RWPE2 (cell line): Measurements from ENCODE around the gene MICALL2.

Source experiments
- ATAC-seq: fragments of 200-7000 bp; cut with Tn5 transposase; 3 replicates; pipeline ENCODE4 v1.9.1; 2021; ENCODE audit warnings: low read depth
- DNase-seq: peaks from one replicate; pipeline ENCODE4 v3.0.0-alpha.2; 2020; ENCODE audit warnings: low spot score
- H3K27ac ChIP-seq: fragments of 450-650 bp; 2 replicates; pipeline ENCODE4 v1.5.1; 2017; ENCODE audit warnings: mild to moderate bottlenecking; ENCODE audit not compliant: poor library complexity, severe bottlenecking
- H3K27me3 ChIP-seq: fragments of 250-450 bp; sonication (Bioruptor Pico); 2 replicates; pipeline ENCODE4 v1.5.1; 2021; ENCODE audit warnings: mild to moderate bottlenecking, moderate library complexity; ENCODE audit not compliant: insufficient read depth, poor library complexity, severe bottlenecking
- H3K36me3 ChIP-seq: fragments of 250-450 bp; sonication (Bioruptor Pico); 2 replicates; pipeline ENCODE4 v1.5.1; 2020; ENCODE audit warnings: low read depth, mild to moderate bottlenecking, moderate library complexity
- H3K4me1 ChIP-seq: fragments of 250-450 bp; sonication (Bioruptor Pico); 2 replicates; pipeline ENCODE4 v1.5.1; 2021; ENCODE audit warnings: mild to moderate bottlenecking, moderate library complexity; ENCODE audit not compliant: insufficient read depth, poor library complexity, severe bottlenecking
- H3K4me3 ChIP-seq: fragments of 250-450 bp; sonication (Bioruptor Pico); 2 replicates; pipeline ENCODE4 v1.5.1; 2021; ENCODE audit warnings: mild to moderate bottlenecking, moderate library complexity; ENCODE audit not compliant: severe bottlenecking
- H3K9me3 ChIP-seq: fragments of 250-450 bp; sonication (Bioruptor Pico); 2 replicates; pipeline ENCODE4 v1.5.1; 2021; ENCODE audit warnings: mild to moderate bottlenecking, moderate library complexity; ENCODE audit not compliant: severe bottlenecking
- TF ChIP-seq, protein P1 (sequence below): fragments of 450-650 bp; IDR thresholded peaks from one replicate; pipeline ENCODE4 v1.5.1; 2017; ENCODE audit warnings: mild to moderate bottlenecking, moderate library complexity; ENCODE audit not compliant: poor library complexity, severe bottlenecking

MICALL2 gene

DNA sequence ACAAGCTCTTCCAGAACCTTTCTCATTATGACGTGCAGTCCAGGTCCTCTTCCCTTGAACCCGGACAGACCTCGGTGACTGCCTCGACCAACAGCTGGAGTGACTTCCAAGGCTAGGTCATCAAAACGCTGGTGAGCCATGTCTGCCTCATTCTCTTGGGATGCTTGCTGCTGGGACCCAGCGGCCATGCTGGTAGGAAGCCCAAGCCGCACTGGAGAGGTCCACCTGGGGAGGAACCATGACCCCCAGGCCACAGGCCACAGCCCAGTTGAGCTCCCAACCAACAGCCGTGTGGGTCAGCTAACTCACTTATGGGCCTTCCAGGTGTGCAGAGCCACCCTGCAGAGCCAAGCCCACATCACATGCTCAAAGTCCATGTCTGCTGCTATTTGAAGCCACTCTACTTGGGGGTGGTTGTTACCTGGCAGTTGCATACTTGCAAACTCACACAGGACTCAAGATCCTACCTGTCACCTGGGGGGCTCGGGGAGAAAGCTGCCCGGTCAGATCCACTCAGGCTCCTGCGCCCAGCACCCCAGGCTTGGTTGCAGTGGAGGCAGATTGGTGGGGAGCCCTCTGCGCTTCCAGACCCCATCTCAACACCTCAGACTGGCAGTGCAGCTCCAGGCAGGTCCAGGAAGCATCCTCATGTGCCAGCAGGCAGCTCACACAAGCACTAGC, 57.0 kb downstream of the MICALL2 start:
- Histone ChIP-seq H3K36me3 (no peaks in the 10 kb centered on the region), H3K9me3 (no peaks in the 10 kb centered on the region), H3K27ac (no peak overlapping the region), H3K4me3 (no peak overlapping the region), H3K4me1 (no peaks in the 10 kb centered on the region), H3K27me3 (peaks cover 75% of the 10 kb centered on the region)
- DNase-seq (no peak), ATAC-seq (no peak)
- TF ChIP-seq, protein P1, sequence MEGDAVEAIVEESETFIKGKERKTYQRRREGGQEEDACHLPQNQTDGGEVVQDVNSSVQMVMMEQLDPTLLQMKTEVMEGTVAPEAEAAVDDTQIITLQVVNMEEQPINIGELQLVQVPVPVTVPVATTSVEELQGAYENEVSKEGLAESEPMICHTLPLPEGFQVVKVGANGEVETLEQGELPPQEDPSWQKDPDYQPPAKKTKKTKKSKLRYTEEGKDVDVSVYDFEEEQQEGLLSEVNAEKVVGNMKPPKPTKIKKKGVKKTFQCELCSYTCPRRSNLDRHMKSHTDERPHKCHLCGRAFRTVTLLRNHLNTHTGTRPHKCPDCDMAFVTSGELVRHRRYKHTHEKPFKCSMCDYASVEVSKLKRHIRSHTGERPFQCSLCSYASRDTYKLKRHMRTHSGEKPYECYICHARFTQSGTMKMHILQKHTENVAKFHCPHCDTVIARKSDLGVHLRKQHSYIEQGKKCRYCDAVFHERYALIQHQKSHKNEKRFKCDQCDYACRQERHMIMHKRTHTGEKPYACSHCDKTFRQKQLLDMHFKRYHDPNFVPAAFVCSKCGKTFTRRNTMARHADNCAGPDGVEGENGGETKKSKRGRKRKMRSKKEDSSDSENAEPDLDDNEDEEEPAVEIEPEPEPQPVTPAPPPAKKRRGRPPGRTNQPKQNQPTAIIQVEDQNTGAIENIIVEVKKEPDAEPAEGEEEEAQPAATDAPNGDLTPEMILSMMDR = no peak

DNA sequence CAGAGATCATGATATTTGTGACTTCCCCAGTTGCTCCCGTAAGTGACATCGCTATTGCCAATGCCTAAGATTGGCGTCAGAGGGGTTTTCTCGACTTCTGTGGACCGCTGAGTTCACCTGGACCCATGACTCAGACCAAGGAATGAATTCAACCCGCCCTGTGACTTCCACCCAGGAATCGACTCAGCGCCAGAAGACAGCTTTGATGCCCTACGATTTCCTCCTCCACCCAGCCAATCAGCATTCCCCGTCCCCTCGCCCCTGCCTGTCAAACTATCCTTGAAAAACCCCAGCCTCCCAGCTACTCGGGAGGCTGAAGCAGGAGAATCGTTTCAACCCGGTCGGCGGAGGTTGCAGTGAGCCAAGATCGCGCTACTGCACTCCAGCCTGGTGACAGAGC, 58.3 kb downstream of the MICALL2 start:
- Histone ChIP-seq H3K9me3 (no peaks in the 10 kb centered on the region), H3K4me1 (no peaks in the 10 kb centered on the region), H3K27me3 (peaks cover 65% of the 10 kb centered on the region), H3K36me3 (no peaks in the 10 kb centered on the region), H3K27ac (no peak overlapping the region), H3K4me3 (no peak overlapping the region)
- ATAC-seq = no peak
- DNase-seq = no peak
- TF ChIP-seq, protein P1 = no peak

DNA sequence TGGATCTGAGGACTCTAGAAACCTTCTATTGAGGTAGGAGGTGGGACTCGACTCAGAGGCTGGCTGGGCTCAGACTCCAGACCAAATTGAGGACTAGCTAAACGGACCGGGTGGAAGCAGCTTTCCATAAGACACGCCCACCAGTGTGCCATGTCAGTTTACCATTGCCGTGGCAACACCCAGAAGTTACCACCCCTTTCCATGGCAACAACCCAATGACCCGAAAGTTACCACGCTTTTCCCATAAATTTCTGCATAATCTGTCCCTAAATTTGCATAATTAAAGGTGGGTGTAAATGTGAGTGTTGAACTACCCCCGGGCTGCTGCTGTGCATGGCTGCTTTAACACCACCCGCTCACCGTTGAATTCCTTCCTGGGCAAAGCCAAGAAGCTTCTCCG, 58.9 kb downstream of the MICALL2 start:
- Histone ChIP-seq H3K27me3 (peaks cover 58% of the 10 kb centered on the region), H3K4me3 (no peak overlapping the region), H3K36me3 (no peaks in the 10 kb centered on the region), H3K27ac (no peak overlapping the region), H3K9me3 (no peaks in the 10 kb centered on the region), H3K4me1 (no peaks in the 10 kb centered on the region)
- TF ChIP-seq, protein P1 = no peak
- DNase-seq (no peak), ATAC-seq (no peak)

DNA sequence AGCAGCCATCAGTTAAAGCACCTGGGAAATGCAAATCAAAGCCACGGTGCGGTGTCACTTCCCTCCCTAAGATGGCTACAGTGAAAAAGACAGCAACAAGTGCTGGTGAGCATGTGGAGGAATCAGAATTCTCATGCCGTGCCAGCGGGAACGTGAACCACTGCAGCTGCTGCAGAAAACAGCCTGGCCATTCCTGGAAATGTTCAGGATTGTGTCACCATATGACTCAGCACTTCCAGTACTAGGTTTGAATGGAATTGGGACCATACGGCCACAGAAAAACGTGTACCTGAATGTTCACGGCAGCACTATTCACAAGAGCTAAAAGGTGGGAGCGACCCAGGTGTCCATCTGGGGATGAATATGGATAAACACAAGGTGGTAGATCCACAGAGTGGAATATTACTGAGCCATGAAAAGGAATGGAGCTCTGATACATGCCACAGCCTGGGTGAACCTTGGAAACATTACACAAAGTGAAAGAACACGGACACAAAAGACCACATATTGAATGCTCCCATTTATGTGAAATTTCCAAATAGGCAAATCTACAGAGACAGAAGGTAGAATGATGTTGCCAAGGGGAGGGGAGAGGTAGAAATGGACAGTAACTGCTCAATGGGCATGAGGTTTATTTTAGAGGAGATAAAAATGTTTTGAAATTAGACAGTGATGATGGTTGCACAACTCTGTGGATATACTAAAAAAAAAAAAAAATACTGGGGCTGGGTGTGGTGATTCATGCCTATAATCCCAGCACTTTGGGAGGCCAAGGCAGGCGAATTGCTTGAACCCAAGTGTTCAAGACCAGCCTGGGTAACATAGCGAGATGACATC, 61.6 kb downstream of the MICALL2 start:
- no peak overlapping the region for H3K4me3 ChIP-seq
- DNase-seq = no peak
- no peaks in the 10 kb centered on the region for H3K4me1 ChIP-seq
- TF ChIP-seq, protein P1 = no peak
- H3K27ac ChIP-seq = no peak overlapping the region
- H3K9me3 ChIP-seq = peaks cover 3% of the 10 kb centered on the region
- peaks cover 35% of the 10 kb centered on the region for H3K27me3 ChIP-seq
- no peak for ATAC-seq
- no peaks in the 10 kb centered on the region for H3K36me3 ChIP-seq

DNA sequence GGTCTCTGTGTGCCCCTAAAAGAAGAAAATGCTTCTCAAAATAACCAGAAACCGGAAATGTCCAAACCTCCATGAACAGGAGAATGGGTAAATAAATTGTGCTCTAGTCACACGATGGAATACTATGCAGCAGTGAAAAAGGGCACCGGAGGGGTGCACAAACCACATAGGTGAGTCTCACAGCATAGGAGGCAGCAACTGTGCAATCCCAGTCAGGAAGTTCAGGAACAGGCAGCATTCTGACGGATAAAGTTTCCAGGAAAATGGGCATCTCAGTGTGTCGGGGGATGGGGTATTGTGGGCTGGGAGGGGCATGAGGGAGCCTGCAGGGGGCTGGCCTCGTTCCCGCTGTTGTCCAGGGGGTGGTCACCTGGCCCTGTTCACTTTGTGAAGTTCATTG, 63.1 kb downstream of the MICALL2 start:
- H3K36me3 ChIP-seq = no peaks in the 10 kb centered on the region
- H3K9me3 ChIP-seq = peaks cover 3% of the 10 kb centered on the region
- H3K4me3 ChIP-seq = no peak overlapping the region
- DNase-seq (no peak), ATAC-seq (no peak)
- H3K4me1 ChIP-seq = no peaks in the 10 kb centered on the region
- peaks cover 20% of the 10 kb centered on the region for H3K27me3 ChIP-seq
- TF ChIP-seq, protein P1 = no peak
- H3K27ac ChIP-seq = no peak overlapping the region
